Fibroblast of lung (primary cell): ENCODE measurements around the gene IGF1R. TPM values are rescaled to one million over a fixed set of nuclear protein-coding genes. Genes with fewer than 3 reads are reported as not detected.

Experiments used
- DNase-seq, 2 donors: peaks; one replicate each; pipeline versions ENCODE4 v3.0.0 to v3.0.0-alpha.2; 2010; ENCODE audit warnings: low read depth in 2 of 2
- H2AFZ ChIP-seq: 2 replicates; pipeline ENCODE4 v1.5.1; 2012; ENCODE audit warnings: low read length, control low read depth, inconsistent platforms
- H3K27ac ChIP-seq: 2 replicates; pipeline ENCODE4 v1.5.1; 2011; ENCODE audit warnings: low read length, control low read depth; ENCODE audit not compliant: insufficient read depth
- H3K27me3 ChIP-seq: 2 replicates; pipeline ENCODE4 v1.5.1; 2011; ENCODE audit warnings: mild to moderate bottlenecking, low read length; ENCODE audit not compliant: control insufficient read depth, insufficient read depth
- H3K36me3 ChIP-seq: 2 replicates; pipeline ENCODE4 v1.5.1; 2011; ENCODE audit warnings: low read length; ENCODE audit not compliant: control insufficient read depth, insufficient read depth
- H3K4me1 ChIP-seq: 2 replicates; pipeline ENCODE4 v1.5.1; 2011; ENCODE audit warnings: low read length; ENCODE audit not compliant: control insufficient read depth, insufficient read depth; ENCODE audit errors: extremely low read depth
- H3K4me2 ChIP-seq: 2 replicates; pipeline ENCODE4 v1.5.1; 2011; ENCODE audit warnings: low read length, control low read depth; ENCODE audit not compliant: insufficient read depth; ENCODE audit errors: extremely low read depth
- H3K4me3 ChIP-seq, 4 experiments: fragments of 200-600 bp in 1 of 4; sonication (generic) in 1 of 4; replicated peaks in 1 of 4; 2 replicates each; pipeline ENCODE4 v1.5.1; 2011 to 2016; ENCODE audit warnings: low read length in 4 of 4, low read depth in 3 of 4, mild to moderate bottlenecking in 3 of 4, control low read depth in 2 of 4, inconsistent platforms in 1 of 4, mixed read lengths in 1 of 4; ENCODE audit not compliant: insufficient read depth in 1 of 4; ENCODE audit errors: control extremely low read depth in 1 of 4
- H3K79me2 ChIP-seq: 2 replicates; pipeline ENCODE4 v1.5.1; 2012; ENCODE audit warnings: mild to moderate bottlenecking, low read length, inconsistent platforms; ENCODE audit not compliant: control insufficient read depth, insufficient read depth
- H3K9ac ChIP-seq: 2 replicates; pipeline ENCODE4 v1.5.1; 2011; ENCODE audit warnings: mild to moderate bottlenecking, low read length, control low read depth; ENCODE audit not compliant: insufficient read depth
- H3K9me3 ChIP-seq: 2 replicates; pipeline ENCODE4 v1.5.1; 2012; ENCODE audit warnings: low read depth, low read length; ENCODE audit not compliant: control insufficient read depth, insufficient read depth
- H4K20me1 ChIP-seq: 2 replicates; pipeline ENCODE4 v1.5.1; 2011; ENCODE audit warnings: low read length; ENCODE audit not compliant: control insufficient read depth, insufficient read depth; ENCODE audit errors: extremely low read depth
- CTCF ChIP-seq, 2 donors: IDR thresholded peaks in 1 of 2; conservative IDR thresholded peaks in 1 of 2; 1 replicate in 1 of 2; 2 replicates in 1 of 2; pipeline ENCODE4 v1.5.1; 2011 to 2012; ENCODE audit warnings: low read length in 2 of 2, control low read depth in 1 of 2, inconsistent platforms in 1 of 2, low read depth in 1 of 2, mild to moderate bottlenecking in 1 of 2
- EZH2 ChIP-seq: IDR thresholded peaks from 2 replicates; pipeline ENCODE4 v1.5.1; 2012; ENCODE audit warnings: low read length, control low read depth, mild to moderate bottlenecking; ENCODE audit errors: missing control alignments
- polyA plus RNA-seq, 2 donors: library from polyadenylated mRNA; depleted of rRNA in 1 of 2; stranded (reverse) in 1 of 2; unstranded in 1 of 2; fragments of >200 nt; gene quantifications; 2 replicates each; pipeline ENCODE4 v1.2.1, GENCODE V29; 2011 to 2012; ENCODE audit warnings: missing spikeins in 1 of 2
- total RNA-seq: library from RNA; depleted of rRNA; stranded (reverse); fragments of >200 nt; gene quantifications from 2 replicates; pipeline ENCODE4 v1.2.1, GENCODE V29; 2014

The IGF1R gene
- total and polyA plus RNA-seq, 2 donors (not counting 1 experiment from before 2014, with no cell fraction given), result 14.6 to 28.6 TPM

- Histone ChIP-seq H3K27ac (no peak overlapping the region), H3K4me3 (no peak overlapping the region), H3K9ac (no peak overlapping the region), H2AFZ (no peak overlapping the region), H3K4me2 (no peak overlapping the region), H3K36me3 (peaks cover 14% of the 10 kb centered on the region), H4K20me1 (no peaks in the 10 kb centered on the region), H3K9me3 (no peaks in the 10 kb centered on the region), H3K4me1 (peaks cover 25% of the 10 kb centered on the region), H3K79me2 (no peaks in the 10 kb centered on the region), H3K27me3 (no peaks in the 10 kb centered on the region)
- TF ChIP-seq EZH2 (no peak), CTCF (conservative IDR thresholded peaks at IDR 0.05 in 1 of 2, IDR thresholded peaks at IDR 0.05 in 1 of 2; ENCODE audit: low read depth in 1 of 2, low read length in 2 of 2) (no peak)
- DNase-seq, result no peak
Observed at GRCh38 chr15:98949624-98950023, 301.3 kb downstream of the IGF1R start.

GRCh38 chr15:98950248-98950647 is 301.9 kb downstream of the IGF1R start:
- H3K27me3 ChIP-seq, result no peaks in the 10 kb centered on the region
- peaks cover 31% of the 10 kb centered on the region for H3K4me1 ChIP-seq
- no peaks in the 10 kb centered on the region for H4K20me1 ChIP-seq
- TF ChIP-seq CTCF (conservative IDR thresholded peaks at IDR 0.05 in 1 of 2, IDR thresholded peaks at IDR 0.05 in 1 of 2; ENCODE audit: low read depth in 1 of 2, low read length in 2 of 2) (no peak), EZH2 (no peak)
- no peak overlapping the region for H3K27ac ChIP-seq
- H3K9ac ChIP-seq, result no peak overlapping the region
- no peak for DNase-seq
- H3K4me2 ChIP-seq, result no peak overlapping the region
- H3K36me3 ChIP-seq, result peaks cover 14% of the 10 kb centered on the region
- H3K79me2 ChIP-seq, result no peaks in the 10 kb centered on the region
- no peak overlapping the region for H3K4me3 ChIP-seq
- H2AFZ ChIP-seq, result no peak overlapping the region
- no peaks in the 10 kb centered on the region for H3K9me3 ChIP-seq

- peaks cover 14% of the 10 kb centered on the region for H3K36me3 ChIP-seq
Observed at GRCh38 chr15:98951004-98951403, 302.7 kb downstream of the IGF1R start.

More at GRCh38 chr15:98951004-98951403, 302.7 kb downstream of the IGF1R start:
- H3K27ac ChIP-seq, result no peak overlapping the region
- peaks cover 34% of the 10 kb centered on the region for H3K4me1 ChIP-seq
- no peak overlapping the region for H3K4me3 ChIP-seq
- no peak for DNase-seq
- TF ChIP-seq EZH2 (no peak), CTCF (conservative IDR thresholded peaks at IDR 0.05 in 1 of 2, IDR thresholded peaks at IDR 0.05 in 1 of 2; ENCODE audit: low read depth in 1 of 2, low read length in 2 of 2) (no peak)
- no peaks in the 10 kb centered on the region for H3K27me3 ChIP-seq
- H3K9me3 ChIP-seq, result no peaks in the 10 kb centered on the region
- no peak overlapping the region for H2AFZ ChIP-seq
- no peak overlapping the region for H3K9ac ChIP-seq
- no peak overlapping the region for H3K4me2 ChIP-seq
- H3K79me2 ChIP-seq, result no peaks in the 10 kb centered on the region
- no peaks in the 10 kb centered on the region for H4K20me1 ChIP-seq
